Activated T-cell treated with anti-CD3 and anti-CD28 coated beads for 24 hours (primary cell): ENCODE data around the gene SERINC5.

Experiments used
- DNase-seq: peaks from one replicate; pipeline ENCODE4 v3.0.0-alpha.2; 2020; ENCODE audit warnings: low read depth

The SERINC5 gene

GRCh38 chr5:80067016-80067415 lies 188.8 kb downstream of the SERINC5 start:
- DNase-seq = no peak

- no peak for DNase-seq
Observed at GRCh38 chr5:80064124-80064523, 191.7 kb downstream of the SERINC5 start.
